ENCODE results near the gene FBH1.

GRCh38 chr10:5915451-5915850 is 25.4 kb downstream of the FBH1 start:
- no peak for TF ChIP-seq CTCF (IDR thresholded peaks at IDR 0.05)
- TF ChIP-seq POLR2A (IDR thresholded peaks at IDR 0.05) = no peak

Measured in right lobe of liver (tissue), 4 donors.